Erythroblast (primary cell): ENCODE results near the gene ZNF778.
"Not testable (repeated sequence)": the region's sequence is repeated elsewhere in the genome, so short reads cannot be mapped to it uniquely, and the experiment has no call there.

ENCODE experiments used
- DNase-seq, 2 experiments: peaks; one replicate each; lab custom pipeline; 2025; lab: John Stamatoyannopoulos, UW
- GATA1 ChIP-seq: IDR thresholded peaks from 2 replicates; pipeline ENCODE4 v1.6.1; 2011; ENCODE audit warnings: low read depth, mild to moderate bottlenecking, control low read depth, low read length, moderate library complexity
- POLR2A ChIP-seq: IDR thresholded peaks from 2 replicates; pipeline ENCODE4 v1.6.1; 2011; ENCODE audit warnings: mild to moderate bottlenecking, low read length

Gene ZNF778

GRCh38 chr16:89237733-89238132 lies 20.2 kb downstream of the ZNF778 start:
- DNase-seq, result no peak
- TF ChIP-seq POLR2A, result no peak
- no peak for TF ChIP-seq GATA1

GRCh38 chr16:89241187-89242007 lies 23.9 kb downstream of the ZNF778 start:
- TF ChIP-seq POLR2A (peak; percentile 94), GATA1 (no peak)
- DNase-seq, result peak; percentile 86

- no peak for TF ChIP-seq GATA1
- no peak for TF ChIP-seq POLR2A
- no peak for DNase-seq
Measured at GRCh38 chr16:89242795-89243200, 25.3 kb downstream of the ZNF778 start.

- TF ChIP-seq POLR2A (no peak), GATA1 (no peak)
- DNase-seq, result no peak
Measured at GRCh38 chr16:89243664-89244063, 26.2 kb downstream of the ZNF778 start.

- DNase-seq, result not testable (repeated sequence)
Measured at GRCh38 chr16:89244264-89244663, 26.8 kb downstream of the ZNF778 start.

GRCh38 chr16:89244754-89245153 lies 27.3 kb downstream of the ZNF778 start:
- DNase-seq, result no peak

GRCh38 chr16:89246383-89246902 lies 28.9 kb downstream of the ZNF778 start:
- no peak for DNase-seq
- TF ChIP-seq GATA1, result no peak
- no peak for TF ChIP-seq POLR2A

More at GRCh38 chr16:89244754-89245153, 27.3 kb downstream of the ZNF778 start:
- no peak for TF ChIP-seq GATA1
- TF ChIP-seq POLR2A, result no peak

- TF ChIP-seq POLR2A (no peak), GATA1 (no peak)
- DNase-seq, result peak; percentile 89 to 94
Measured at GRCh38 chr16:89246903-89247733, 29.6 kb downstream of the ZNF778 start.

- DNase-seq, result not testable (repeated sequence)
Measured at GRCh38 chr16:89247734-89248075, 30.2 kb downstream of the ZNF778 start.

- no peak for DNase-seq
- TF ChIP-seq GATA1, result no peak
- TF ChIP-seq POLR2A, result no peak
Measured at GRCh38 chr16:89248196-89248982, 30.9 kb downstream of the ZNF778 start.

GRCh38 chr16:89253548-89254287 lies 36.2 kb downstream of the ZNF778 start:
- TF ChIP-seq GATA1 (no peak), POLR2A (no peak)

GRCh38 chr16:89256651-89257254 lies 39.2 kb downstream of the ZNF778 start:
- DNase-seq, result peak; percentile 70 to 73
- TF ChIP-seq GATA1 (no peak), POLR2A (no peak)

More at GRCh38 chr16:89253548-89254287, 36.2 kb downstream of the ZNF778 start:
- DNase-seq, result no peak
